Measurements from ENCODE around the gene ERAL1. TPM values are rescaled to one million over a fixed set of nuclear protein-coding genes. Genes with fewer than 3 reads are reported as not detected.

The ERAL1 gene
- total and polyA plus RNA-seq, 2 donors (not counting 1 experiment from before 2014, with no cell fraction given): 35.9 to 45.7 TPM

- 100% methylated on average over 4 of the region's 4 CpGs for WGBS (ENCODE audit: insufficient coverage)
Measured at GRCh38 chr17:28860363-28860808, 5.6 kb downstream of the ERAL1 start.

More at GRCh38 chr17:28860363-28860808, 5.6 kb downstream of the ERAL1 start:
- no peak overlapping the region for H3K4me3 Mint-ChIP-seq
- ATAC-seq (ENCODE audit: low read depth): no peak
- H2AFZ ChIP-seq (ENCODE audit: insufficient read depth, low read depth, low read length, poor library complexity, severe bottlenecking): no peak overlapping the region
- peaks cover 3 to 11% of the 10 kb centered on the region in 2 donors for H3K4me1 ChIP-seq (ENCODE audit: control insufficient read depth in 2 of 2, insufficient read depth in 2 of 2, low read length in 2 of 2)
- H3K36me3 ChIP-seq (replicated peaks in 1 of 2; ENCODE audit: control extremely low read depth in 1 of 2, control insufficient read depth in 1 of 2, extremely low read depth in 1 of 2, insufficient read depth in 2 of 2, low read length in 1 of 2): peaks cover 0 to 38% of the 10 kb centered on the region in 2 experiments
- no peak overlapping the region for H3K9ac ChIP-seq (ENCODE audit: low read length)
- no peaks in the 10 kb centered on the region for H3K27me3 Mint-ChIP-seq
- no peak for TF ChIP-seq EZH2 (IDR thresholded peaks at IDR 0.05; ENCODE audit: borderline replicate concordance, insufficient read depth, low read depth, low read length, poor library complexity, severe bottlenecking)
- no peak for TF ChIP-seq CTCF (IDR thresholded peaks at IDR 0.05)
- no peaks in the 10 kb centered on the region for H4K20me1 ChIP-seq (ENCODE audit: control insufficient read depth, insufficient read depth, low read length, poor library complexity, severe bottlenecking)
- H3K27me3 ChIP-seq (replicated peaks in 1 of 4; ENCODE audit: control extremely low read depth in 1 of 4, control insufficient read depth in 3 of 4, insufficient read depth in 4 of 4, low read length in 3 of 4): no peaks in the 10 kb centered on the region
- no peak overlapping the region for H3K4me3 ChIP-seq (ENCODE audit: control extremely low read depth in 1 of 5, extremely low read depth in 1 of 5, insufficient read depth in 1 of 5, low read depth in 2 of 5, low read length in 4 of 5)
- H3K27ac ChIP-seq (ENCODE audit: low read length in 2 of 2): no peak overlapping the region
- ChIA-PET POLR2A (no interaction called here), CTCF (interaction anchor here (1.2 kb wide), 1 partner anchor 97 kb away, joined by 5 read pairs; no protein-coding TSS in a partner anchor)
- no peak overlapping the region for H3K27ac Mint-ChIP-seq
- peaks cover 6% of the 10 kb centered on the region for H3K4me1 Mint-ChIP-seq
- intact Hi-C loops (cut with micrococcal nuclease): no loop called here
- no peak overlapping the region for H3K4me2 ChIP-seq (replicated peaks; ENCODE audit: low read depth, low read length, poor library complexity, severe bottlenecking)
- H3K9me3 Mint-ChIP-seq (ENCODE audit: insufficient read depth): no peaks in the 10 kb centered on the region
- H3K79me2 ChIP-seq (ENCODE audit: control insufficient read depth, insufficient read depth, low read length): peaks cover 4% of the 10 kb centered on the region
- DNase-seq: no peak
- H3K9me3 ChIP-seq (ENCODE audit: control extremely low read depth in 1 of 3, control insufficient read depth in 2 of 3, insufficient read depth in 1 of 3, low read length in 2 of 3): no peaks in the 10 kb centered on the region
